ENCODE results near the gene TFF3.

The TFF3 gene

DNA sequence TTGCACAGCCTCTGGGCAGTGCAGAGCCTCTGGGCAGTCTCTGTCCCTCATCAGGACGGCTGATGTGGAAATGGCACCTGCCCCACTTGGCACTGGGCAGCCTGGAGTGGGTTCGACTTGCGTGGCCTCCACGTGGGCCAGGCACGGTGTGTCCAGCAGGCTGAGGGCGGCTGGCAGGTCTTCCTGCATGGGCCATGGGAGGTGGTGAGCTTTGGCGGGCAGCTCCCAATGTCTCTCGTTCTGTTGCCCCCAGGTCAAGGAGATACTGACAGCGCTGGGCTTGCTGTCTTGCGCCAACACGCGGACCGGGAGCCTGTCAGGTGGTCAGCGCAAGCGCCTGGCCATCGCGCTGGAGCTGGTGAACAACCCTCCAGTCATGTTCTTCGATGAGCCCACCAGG lies 33.2 kb downstream of the TFF3 start:
- H3K4me1 ChIP-seq (ENCODE audit: control insufficient read depth, insufficient read depth, low read length), result no peaks in the 10 kb centered on the region
- POLR2A ChIA-PET, result no interaction called here
- H3K4me3 ChIP-seq (ENCODE audit: low read depth, low read length), result no peak overlapping the region
- H3K9me3 ChIP-seq (ENCODE audit: control insufficient read depth, insufficient read depth, low read depth, low read length), result no peaks in the 10 kb centered on the region
- TF ChIP-seq, protein P1, sequence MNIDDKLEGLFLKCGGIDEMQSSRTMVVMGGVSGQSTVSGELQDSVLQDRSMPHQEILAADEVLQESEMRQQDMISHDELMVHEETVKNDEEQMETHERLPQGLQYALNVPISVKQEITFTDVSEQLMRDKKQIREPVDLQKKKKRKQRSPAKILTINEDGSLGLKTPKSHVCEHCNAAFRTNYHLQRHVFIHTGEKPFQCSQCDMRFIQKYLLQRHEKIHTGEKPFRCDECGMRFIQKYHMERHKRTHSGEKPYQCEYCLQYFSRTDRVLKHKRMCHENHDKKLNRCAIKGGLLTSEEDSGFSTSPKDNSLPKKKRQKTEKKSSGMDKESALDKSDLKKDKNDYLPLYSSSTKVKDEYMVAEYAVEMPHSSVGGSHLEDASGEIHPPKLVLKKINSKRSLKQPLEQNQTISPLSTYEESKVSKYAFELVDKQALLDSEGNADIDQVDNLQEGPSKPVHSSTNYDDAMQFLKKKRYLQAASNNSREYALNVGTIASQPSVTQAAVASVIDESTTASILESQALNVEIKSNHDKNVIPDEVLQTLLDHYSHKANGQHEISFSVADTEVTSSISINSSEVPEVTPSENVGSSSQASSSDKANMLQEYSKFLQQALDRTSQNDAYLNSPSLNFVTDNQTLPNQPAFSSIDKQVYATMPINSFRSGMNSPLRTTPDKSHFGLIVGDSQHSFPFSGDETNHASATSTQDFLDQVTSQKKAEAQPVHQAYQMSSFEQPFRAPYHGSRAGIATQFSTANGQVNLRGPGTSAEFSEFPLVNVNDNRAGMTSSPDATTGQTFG (tag by site-specific recombination; IDR thresholded peaks at IDR 0.05; ENCODE audit: borderline replicate concordance), result no peak
- TF ChIP-seq TRIM28 (IDR thresholded peaks at IDR 0.05; ENCODE audit: borderline replicate concordance, low read length), result no peak
- no peak for TF ChIP-seq ZNF600 (tag by site-specific recombination; IDR thresholded peaks at IDR 0.05)
- TF ChIP-seq, protein P2, sequence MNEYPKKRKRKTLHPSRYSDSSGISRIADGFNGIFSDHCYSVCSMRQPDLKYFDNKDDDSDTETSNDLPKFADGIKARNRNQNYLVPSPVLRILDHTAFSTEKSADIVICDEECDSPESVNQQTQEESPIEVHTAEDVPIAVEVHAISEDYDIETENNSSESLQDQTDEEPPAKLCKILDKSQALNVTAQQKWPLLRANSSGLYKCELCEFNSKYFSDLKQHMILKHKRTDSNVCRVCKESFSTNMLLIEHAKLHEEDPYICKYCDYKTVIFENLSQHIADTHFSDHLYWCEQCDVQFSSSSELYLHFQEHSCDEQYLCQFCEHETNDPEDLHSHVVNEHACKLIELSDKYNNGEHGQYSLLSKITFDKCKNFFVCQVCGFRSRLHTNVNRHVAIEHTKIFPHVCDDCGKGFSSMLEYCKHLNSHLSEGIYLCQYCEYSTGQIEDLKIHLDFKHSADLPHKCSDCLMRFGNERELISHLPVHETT (tag by site-specific recombination; IDR thresholded peaks at IDR 0.05), result no peak
- TF ChIP-seq ZNF114 (tag by site-specific recombination; IDR thresholded peaks at IDR 0.05), result no peak
- TF ChIP-seq ZNF239 (tag by site-specific recombination; IDR thresholded peaks at IDR 0.05), result no peak
- no peak for TF ChIP-seq ZNF501 (tag by site-specific recombination; IDR thresholded peaks at IDR 0.05)
- TF ChIP-seq ZNF146 (tag by site-specific recombination; IDR thresholded peaks at IDR 0.05), result no peak
- no peak for TF ChIP-seq ZNF660 (tag by site-specific recombination; IDR thresholded peaks at IDR 0.05)
- TF ChIP-seq, protein P3, sequence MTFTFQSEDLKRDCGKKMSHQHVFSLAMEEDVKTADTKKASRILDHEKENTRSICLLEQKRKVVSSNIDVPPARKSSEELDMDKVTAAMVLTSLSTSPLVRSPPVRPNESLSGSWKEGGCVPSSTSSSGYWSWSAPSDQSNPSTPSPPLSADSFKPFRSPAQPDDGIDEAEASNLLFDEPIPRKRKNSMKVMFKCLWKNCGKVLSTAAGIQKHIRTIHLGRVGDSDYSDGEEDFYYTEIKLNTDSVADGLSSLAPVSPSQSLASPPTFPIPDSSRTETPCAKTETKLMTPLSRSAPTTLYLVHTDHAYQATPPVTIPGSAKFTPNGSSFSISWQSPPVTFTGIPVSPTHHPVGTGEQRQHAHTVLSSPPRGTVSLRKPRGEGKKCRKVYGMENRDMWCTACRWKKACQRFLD (tag by site-specific recombination; IDR thresholded peaks at IDR 0.05), result no peak
- TF ChIP-seq, protein P4, sequence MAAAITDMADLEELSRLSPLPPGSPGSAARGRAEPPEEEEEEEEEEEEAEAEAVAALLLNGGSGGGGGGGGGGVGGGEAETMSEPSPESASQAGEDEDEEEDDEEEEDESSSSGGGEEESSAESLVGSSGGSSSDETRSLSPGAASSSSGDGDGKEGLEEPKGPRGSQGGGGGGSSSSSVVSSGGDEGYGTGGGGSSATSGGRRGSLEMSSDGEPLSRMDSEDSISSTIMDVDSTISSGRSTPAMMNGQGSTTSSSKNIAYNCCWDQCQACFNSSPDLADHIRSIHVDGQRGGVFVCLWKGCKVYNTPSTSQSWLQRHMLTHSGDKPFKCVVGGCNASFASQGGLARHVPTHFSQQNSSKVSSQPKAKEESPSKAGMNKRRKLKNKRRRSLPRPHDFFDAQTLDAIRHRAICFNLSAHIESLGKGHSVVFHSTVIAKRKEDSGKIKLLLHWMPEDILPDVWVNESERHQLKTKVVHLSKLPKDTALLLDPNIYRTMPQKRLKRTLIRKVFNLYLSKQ (tag by site-specific recombination; IDR thresholded peaks at IDR 0.05; ENCODE audit: borderline replicate concordance), result no peak
- no peak for TF ChIP-seq ZNF791 (tag by site-specific recombination; IDR thresholded peaks at IDR 0.05)
- TF ChIP-seq ZNF292 (tag by site-specific recombination; IDR thresholded peaks at IDR 0.05; ENCODE audit: borderline replicate concordance, low read depth), result no peak
- TF ChIP-seq ZNF302 (tag by site-specific recombination; IDR thresholded peaks at IDR 0.05; ENCODE audit: low read depth), result no peak
- no peak for TF ChIP-seq ZNF623 (tag by site-specific recombination; IDR thresholded peaks at IDR 0.05)
- no peak for TF ChIP-seq KLF8 (tag by site-specific recombination; IDR thresholded peaks at IDR 0.05)
- no peak for TF ChIP-seq YY2 (tag by site-specific recombination; IDR thresholded peaks at IDR 0.05)
- TF ChIP-seq ZNF596 (tag by site-specific recombination; IDR thresholded peaks at IDR 0.05), result no peak
- no peak for TF ChIP-seq ZBTB20 (tag by site-specific recombination; IDR thresholded peaks at IDR 0.05)
- TF ChIP-seq SCRT1 (tag by site-specific recombination; IDR thresholded peaks at IDR 0.05; ENCODE audit: borderline replicate concordance), result no peak
- CTCF ChIA-PET, result interaction anchor here (0.6 kb wide), 1 partner anchor 27 kb away, joined by 3 read pairs; no protein-coding TSS in a partner anchor
- H3K36me3 ChIP-seq (ENCODE audit: control insufficient read depth in 2 of 2, insufficient read depth in 1 of 2, low read length in 2 of 2), result no peaks in the 10 kb centered on the region
- H3K27ac ChIP-seq (ENCODE audit: extremely low read depth, low read depth, low read length), result no peak overlapping the region

DNA sequence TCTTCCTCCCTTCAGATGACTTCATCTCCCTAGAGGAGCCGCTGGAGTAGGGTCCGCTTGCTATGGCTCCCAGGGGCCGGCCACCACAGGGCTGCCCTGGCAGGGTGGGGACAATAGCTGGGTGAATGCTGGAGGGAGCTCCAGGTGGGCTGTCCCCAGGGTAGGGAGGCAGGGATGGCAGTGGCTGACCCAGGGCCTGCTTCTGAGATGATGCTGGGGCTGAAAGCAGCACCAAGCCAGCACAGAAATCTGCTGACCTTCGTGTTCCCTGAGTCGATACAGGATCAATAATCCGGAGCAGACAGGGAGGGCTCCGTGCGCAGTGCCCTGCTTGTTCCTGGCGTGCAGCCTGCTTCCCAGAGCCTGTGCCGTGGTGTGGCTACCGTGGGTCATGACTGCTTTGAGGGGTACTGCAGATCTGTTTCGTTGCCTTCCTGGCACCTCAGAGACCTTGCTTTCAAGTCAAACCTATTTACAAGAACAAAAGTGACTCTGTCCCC lies 34.0 kb downstream of the TFF3 start:
- TF ChIP-seq GLIS1 (tag by site-specific recombination; IDR thresholded peaks at IDR 0.05) (peak; percentile 33; the same call in 1 of the 2 replicates), ZIC2 (tag by site-specific recombination; IDR thresholded peaks at IDR 0.05) (0 out of 2 replicates have a peak, but pooled peaks have one; percentile 31), ZNF214 (tag by site-specific recombination; IDR thresholded peaks at IDR 0.05; ENCODE audit: borderline replicate concordance) (no peak)
- Histone ChIP-seq H3K27ac (ENCODE audit: extremely low read depth, low read depth, low read length) (no peak overlapping the region), H3K4me3 (ENCODE audit: low read depth, low read length) (no peak overlapping the region), H3K4me1 (ENCODE audit: control insufficient read depth, insufficient read depth, low read length) (no peaks in the 10 kb centered on the region), H3K9me3 (ENCODE audit: control insufficient read depth, insufficient read depth, low read depth, low read length) (no peaks in the 10 kb centered on the region), H3K36me3 (ENCODE audit: control insufficient read depth in 2 of 2, insufficient read depth in 1 of 2, low read length in 2 of 2) (no peaks in the 10 kb centered on the region)
- ChIA-PET CTCF (no interaction called here), POLR2A (no interaction called here)
